GM23338 (cell line): ENCODE measurements around the gene TMPRSS9. TPM values are rescaled to one million over a fixed set of nuclear protein-coding genes. Genes with fewer than 3 reads are reported as not detected.

ENCODE experiments used
- ATAC-seq: fragments of 200-7000 bp; cut with Tn5 transposase; 3 replicates; pipeline ENCODE4 v1.9.1; 2020
- DNase-seq: peaks from one replicate; pipeline ENCODE4 v3.0.0-alpha.2; 2015; ENCODE audit warnings: low spot score
- H2AFZ ChIP-seq: fragments of 200-600 bp; sonication (generic); 2 replicates; pipeline ENCODE4 v1.8.0; 2016; ENCODE audit warnings: antibody characterized with exemption, mild to moderate bottlenecking, moderate library complexity
- H3F3A ChIP-seq: fragments of 200-600 bp; sonication (generic); replicated peaks from 2 replicates; pipeline ENCODE4 v1.8.0; 2017; ENCODE audit warnings: antibody characterized with exemption, mixed run types, low read depth
- H3K27ac ChIP-seq: fragments of 200-600 bp; sonication (generic); 2 replicates; pipeline ENCODE4 v1.6.1; 2016; ENCODE audit warnings: low read depth
- H3K27me3 ChIP-seq: fragments of 200-600 bp; sonication (generic); 2 replicates; pipeline ENCODE4 v1.8.0; 2016; ENCODE audit warnings: mild to moderate bottlenecking, mixed run types, moderate library complexity; ENCODE audit not compliant: insufficient read depth
- H3K36me3 ChIP-seq: fragments of 200-600 bp; sonication (generic); 2 replicates; pipeline ENCODE4 v1.8.0; 2016; ENCODE audit warnings: mild to moderate bottlenecking; ENCODE audit not compliant: insufficient read depth
- H3K4me1 ChIP-seq: fragments of 200-600 bp; sonication (generic); 2 replicates; pipeline ENCODE4 v1.8.0; 2016; ENCODE audit warnings: mild to moderate bottlenecking, moderate library complexity; ENCODE audit not compliant: insufficient read depth
- H3K4me2 ChIP-seq: fragments of 200-600 bp; sonication (generic); 2 replicates; pipeline ENCODE4 v1.7.1; 2017; ENCODE audit warnings: mixed run types
- H3K4me3 ChIP-seq: fragments of 200-600 bp; sonication (generic); 2 replicates; pipeline ENCODE4 v1.6.1; 2016; ENCODE audit warnings: mixed run types
- H3K79me2 ChIP-seq: fragments of 200-600 bp; sonication (generic); replicated peaks from 2 replicates; pipeline ENCODE4 v1.8.0; 2017; ENCODE audit warnings: mild to moderate bottlenecking; ENCODE audit not compliant: insufficient read depth
- H3K9me2 ChIP-seq: fragments of 200-600 bp; sonication (generic); 2 replicates; pipeline ENCODE4 v1.8.0; 2017; ENCODE audit not compliant: insufficient read depth
- H4K20me1 ChIP-seq: fragments of 200-600 bp; sonication (generic); replicated peaks from 2 replicates; pipeline ENCODE4 v1.8.0; 2017; ENCODE audit warnings: mild to moderate bottlenecking; ENCODE audit not compliant: insufficient read depth
- H3K27ac Mint-ChIP-seq: 2 replicates; pipeline ENCODE4 v1.8.0; 2020; ENCODE audit warnings: inconsistent platforms, mild to moderate bottlenecking, moderate library complexity, mixed read lengths
- H3K27me3 Mint-ChIP-seq: 3 replicates; pipeline ENCODE4 v1.8.0; 2022; ENCODE audit warnings: low read depth, mild to moderate bottlenecking, moderate library complexity, mixed read lengths, inconsistent platforms; ENCODE audit not compliant: insufficient read depth, poor library complexity
- H3K36me3 Mint-ChIP-seq: 3 replicates; pipeline ENCODE4 v1.8.0; 2021; ENCODE audit warnings: low read depth, mild to moderate bottlenecking, inconsistent platforms, moderate library complexity, mixed read lengths
- H3K4me1 Mint-ChIP-seq: 3 replicates; pipeline ENCODE4 v1.8.0; 2020; ENCODE audit warnings: mild to moderate bottlenecking, inconsistent platforms, mixed read lengths
- H3K4me3 Mint-ChIP-seq: 3 replicates; pipeline ENCODE4 v1.8.0; 2021; ENCODE audit warnings: moderate library complexity, mild to moderate bottlenecking, inconsistent platforms, mixed read lengths
- H3K9me3 Mint-ChIP-seq: 3 replicates; pipeline ENCODE4 v1.8.0; 2020; ENCODE audit warnings: moderate library complexity, mild to moderate bottlenecking, inconsistent platforms, mixed read lengths
- CREB1 ChIP-seq: fragments of 250-450 bp; sonication (Bioruptor Pico); IDR thresholded peaks from 2 replicates; pipeline ENCODE4 v1.5.0; 2020; ENCODE audit warnings: low read depth, mild to moderate bottlenecking, moderate library complexity
- EZH2 ChIP-seq: fragments of 200-600 bp; sonication (generic); IDR thresholded peaks from one replicate; pipeline ENCODE4 v1.8.0; 2017; ENCODE audit warnings: antibody characterized with exemption, mild to moderate bottlenecking, low read depth; ENCODE audit not compliant: unreplicated experiment
- EZH2phosphoT487 ChIP-seq: fragments of 200-600 bp; sonication (generic); IDR thresholded peaks from one replicate; pipeline ENCODE4 v1.8.1; 2018; ENCODE audit warnings: antibody characterized with exemption; ENCODE audit not compliant: unreplicated experiment
- POLR2AphosphoS5 ChIP-seq: IDR thresholded peaks from 2 replicates; pipeline ENCODE4 v1.6.1; 2016; ENCODE audit warnings: antibody characterized with exemption, low read depth
- STAT1 ChIP-seq: IDR thresholded peaks from one replicate; pipeline ENCODE4 v1.6.1; 2016; ENCODE audit warnings: antibody characterized with exemption; ENCODE audit not compliant: unreplicated experiment
- ZNF114 ChIP-seq: fragments of 250-450 bp; sonication (Bioruptor Pico); IDR thresholded peaks from 2 replicates; pipeline ENCODE4 v1.5.0; 2020; ENCODE audit warnings: mild to moderate bottlenecking, moderate library complexity
- ZNF331 ChIP-seq: fragments of 250-450 bp; sonication (Bioruptor Pico); IDR thresholded peaks from 2 replicates; pipeline ENCODE4 v1.5.0; 2020; ENCODE audit warnings: low read depth, mild to moderate bottlenecking, moderate library complexity
- ZNF462 ChIP-seq: fragments of 250-450 bp; sonication (Bioruptor Pico); IDR thresholded peaks from 2 replicates; pipeline ENCODE4 v1.5.0; 2020; ENCODE audit warnings: mild to moderate bottlenecking, moderate library complexity
- polyA plus RNA-seq: library from polyadenylated mRNA; unstranded; fragments of >200 nt; fragmentation: Nextera tagmentation; extraction: Ambion mirVana; gene quantifications from 2 replicates; pipeline ENCODE4 v1.2.1, GENCODE V29; 2016
- total RNA-seq: library from RNA; depleted of rRNA; stranded (reverse); fragments of >200 nt; shearing (Covaris generic); gene quantifications from 2 replicates; pipeline ENCODE4 v1.2.3, GENCODE V29; 2014
- TF ChIP-seq, protein P1 (sequence below): IDR thresholded peaks from one replicate; pipeline ENCODE4 v1.6.1; 2018; ENCODE audit warnings: antibody characterized with exemption; ENCODE audit not compliant: unreplicated experiment
- TF ChIP-seq, protein P2 (sequence below), 2 experiments: fragments of 200-600 bp in 1 of 2; sonication (generic) in 1 of 2; conservative IDR thresholded peaks; 2 replicates each; pipeline versions ENCODE4 v1.5.1 to v1.6.1; 2016 to 2017; ENCODE audit warnings: antibody characterized with exemption in 2 of 2, low read depth in 2 of 2, mild to moderate bottlenecking in 2 of 2, moderate library complexity in 1 of 2

The TMPRSS9 gene
- total and polyA plus RNA-seq, 2 experiments from 2014 or later: 0.05 to 0.28 TPM

- TF ChIP-seq, protein P1, sequence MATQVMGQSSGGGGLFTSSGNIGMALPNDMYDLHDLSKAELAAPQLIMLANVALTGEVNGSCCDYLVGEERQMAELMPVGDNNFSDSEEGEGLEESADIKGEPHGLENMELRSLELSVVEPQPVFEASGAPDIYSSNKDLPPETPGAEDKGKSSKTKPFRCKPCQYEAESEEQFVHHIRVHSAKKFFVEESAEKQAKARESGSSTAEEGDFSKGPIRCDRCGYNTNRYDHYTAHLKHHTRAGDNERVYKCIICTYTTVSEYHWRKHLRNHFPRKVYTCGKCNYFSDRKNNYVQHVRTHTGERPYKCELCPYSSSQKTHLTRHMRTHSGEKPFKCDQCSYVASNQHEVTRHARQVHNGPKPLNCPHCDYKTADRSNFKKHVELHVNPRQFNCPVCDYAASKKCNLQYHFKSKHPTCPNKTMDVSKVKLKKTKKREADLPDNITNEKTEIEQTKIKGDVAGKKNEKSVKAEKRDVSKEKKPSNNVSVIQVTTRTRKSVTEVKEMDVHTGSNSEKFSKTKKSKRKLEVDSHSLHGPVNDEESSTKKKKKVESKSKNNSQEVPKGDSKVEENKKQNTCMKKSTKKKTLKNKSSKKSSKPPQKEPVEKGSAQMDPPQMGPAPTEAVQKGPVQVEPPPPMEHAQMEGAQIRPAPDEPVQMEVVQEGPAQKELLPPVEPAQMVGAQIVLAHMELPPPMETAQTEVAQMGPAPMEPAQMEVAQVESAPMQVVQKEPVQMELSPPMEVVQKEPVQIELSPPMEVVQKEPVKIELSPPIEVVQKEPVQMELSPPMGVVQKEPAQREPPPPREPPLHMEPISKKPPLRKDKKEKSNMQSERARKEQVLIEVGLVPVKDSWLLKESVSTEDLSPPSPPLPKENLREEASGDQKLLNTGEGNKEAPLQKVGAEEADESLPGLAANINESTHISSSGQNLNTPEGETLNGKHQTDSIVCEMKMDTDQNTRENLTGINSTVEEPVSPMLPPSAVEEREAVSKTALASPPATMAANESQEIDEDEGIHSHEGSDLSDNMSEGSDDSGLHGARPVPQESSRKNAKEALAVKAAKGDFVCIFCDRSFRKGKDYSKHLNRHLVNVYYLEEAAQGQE: no peak
- TF ChIP-seq EZH2phosphoT487 (no peak), EZH2 (no peak)
Measured at GRCh38 chr19:2394054-2394441, 34.0 kb downstream of the TMPRSS9 start (continued).

DNA sequence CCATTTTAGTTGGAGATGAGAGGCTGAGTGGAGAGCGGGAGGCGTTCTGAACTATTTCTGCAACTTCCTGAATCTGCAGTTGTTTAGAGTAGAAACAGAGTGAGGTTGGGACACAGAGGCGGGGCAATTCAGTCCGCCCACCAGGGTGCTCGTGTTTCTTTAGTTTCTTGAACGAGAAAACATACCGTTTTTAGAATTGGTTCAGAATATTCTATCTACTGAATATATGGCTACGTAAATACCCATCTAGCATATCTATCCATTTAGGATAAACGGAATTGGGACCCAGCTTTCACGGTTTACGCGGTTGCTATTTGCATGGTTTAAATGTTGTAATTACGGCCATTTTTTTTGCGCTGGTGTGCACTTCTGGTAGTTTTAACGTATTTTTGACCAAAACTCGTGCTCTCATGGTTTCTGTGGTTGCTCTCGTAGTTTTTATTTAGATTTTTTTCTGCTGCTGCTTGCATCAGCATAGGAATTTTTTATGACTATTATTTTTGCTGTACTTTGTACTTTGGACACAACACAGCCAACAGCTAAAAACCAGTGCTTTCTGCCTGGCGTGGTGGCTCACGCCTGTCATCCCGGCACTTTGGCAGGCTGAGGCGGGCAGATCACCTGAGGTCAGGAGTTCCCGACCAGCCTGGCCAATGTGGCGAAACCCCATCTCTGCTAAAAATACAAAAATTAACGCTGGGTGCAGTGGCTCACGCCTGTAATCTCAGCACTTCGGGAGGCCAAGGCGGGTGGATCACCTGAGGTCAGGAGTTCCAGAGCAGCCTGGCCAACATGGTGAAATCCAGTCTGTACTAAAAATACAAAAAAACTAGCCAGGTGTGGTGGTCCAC is 34.6 kb downstream of the TMPRSS9 start:
- no peak overlapping the region for H3K4me3 ChIP-seq
- no peaks in the 10 kb centered on the region for H3K27me3 ChIP-seq
- H3K27ac ChIP-seq: no peak overlapping the region
- no peak overlapping the region for H3K27ac Mint-ChIP-seq
- no peak overlapping the region for H3K4me3 Mint-ChIP-seq
- H3K27me3 Mint-ChIP-seq: peaks cover 10% of the 10 kb centered on the region
- H3K4me1 ChIP-seq: no peaks in the 10 kb centered on the region
- H3K9me3 Mint-ChIP-seq: peaks cover 2% of the 10 kb centered on the region; the same call in 2 of the 3 replicates
- no peaks in the 10 kb centered on the region for H4K20me1 ChIP-seq
- DNase-seq (no peak), ATAC-seq (no peak)
- no peaks in the 10 kb centered on the region for H3K9me2 ChIP-seq
- H3K36me3 Mint-ChIP-seq: no peaks in the 10 kb centered on the region
- H3K79me2 ChIP-seq: no peaks in the 10 kb centered on the region
- no peaks in the 10 kb centered on the region for H3F3A ChIP-seq
- no peak overlapping the region for H2AFZ ChIP-seq
- no peaks in the 10 kb centered on the region for H3K4me1 Mint-ChIP-seq
- H3K4me2 ChIP-seq: no peak overlapping the region
- H3K36me3 ChIP-seq: no peaks in the 10 kb centered on the region
- no peak for TF ChIP-seq STAT1
- no peak for TF ChIP-seq EZH2
- TF ChIP-seq CREB1: no peak
- no peak for TF ChIP-seq ZNF331 (CRISPR knock-in tag)
- TF ChIP-seq ZNF462 (CRISPR knock-in tag): no peak
- TF ChIP-seq, protein P2, sequence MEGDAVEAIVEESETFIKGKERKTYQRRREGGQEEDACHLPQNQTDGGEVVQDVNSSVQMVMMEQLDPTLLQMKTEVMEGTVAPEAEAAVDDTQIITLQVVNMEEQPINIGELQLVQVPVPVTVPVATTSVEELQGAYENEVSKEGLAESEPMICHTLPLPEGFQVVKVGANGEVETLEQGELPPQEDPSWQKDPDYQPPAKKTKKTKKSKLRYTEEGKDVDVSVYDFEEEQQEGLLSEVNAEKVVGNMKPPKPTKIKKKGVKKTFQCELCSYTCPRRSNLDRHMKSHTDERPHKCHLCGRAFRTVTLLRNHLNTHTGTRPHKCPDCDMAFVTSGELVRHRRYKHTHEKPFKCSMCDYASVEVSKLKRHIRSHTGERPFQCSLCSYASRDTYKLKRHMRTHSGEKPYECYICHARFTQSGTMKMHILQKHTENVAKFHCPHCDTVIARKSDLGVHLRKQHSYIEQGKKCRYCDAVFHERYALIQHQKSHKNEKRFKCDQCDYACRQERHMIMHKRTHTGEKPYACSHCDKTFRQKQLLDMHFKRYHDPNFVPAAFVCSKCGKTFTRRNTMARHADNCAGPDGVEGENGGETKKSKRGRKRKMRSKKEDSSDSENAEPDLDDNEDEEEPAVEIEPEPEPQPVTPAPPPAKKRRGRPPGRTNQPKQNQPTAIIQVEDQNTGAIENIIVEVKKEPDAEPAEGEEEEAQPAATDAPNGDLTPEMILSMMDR (conservative IDR thresholded peaks at IDR 0.05; ENCODE audit: low read depth in 2 of 2): no peak
- TF ChIP-seq POLR2AphosphoS5: no peak
- no peak for TF ChIP-seq EZH2phosphoT487
- TF ChIP-seq ZNF114: no peak
